Neural cell (in vitro differentiated cells): ENCODE data around the gene PRDM1.

Source experiments
- CTCF ChIP-seq: fragments of 450-650 bp; IDR thresholded peaks from 2 replicates; pipeline ENCODE4 v1.5.1; 2014; ENCODE audit warnings: antibody characterized with exemption, mild to moderate bottlenecking, moderate library complexity; ENCODE audit not compliant: poor library complexity, severe bottlenecking
- SMC3 ChIP-seq: fragments of 450-650 bp; conservative IDR thresholded peaks from 2 replicates; pipeline ENCODE4 v1.6.1; 2014; ENCODE audit warnings: antibody characterized with exemption, mild to moderate bottlenecking, moderate library complexity; ENCODE audit not compliant: poor library complexity

- TF ChIP-seq SMC3 (no peak), CTCF (no peak)
Observed at GRCh38 chr6:106141441-106142237, 55.5 kb downstream of the PRDM1 start.
